GM12865 (cell line): ENCODE data around the gene FMN1.
A peak's percentile ranks its signal among the peaks of the same experiment; 100 is the strongest.

Experiments
- DNase-seq: peaks from one replicate; pipeline ENCODE4 v3.0.0; 2010; ENCODE audit warnings: low read depth
- H3K4me3 ChIP-seq: 2 replicates; pipeline ENCODE4 v1.5.1; 2011; ENCODE audit warnings: mild to moderate bottlenecking, low read depth, low read length, control low read depth
- TF ChIP-seq, protein P1 (sequence below): IDR thresholded peaks from 2 replicates; pipeline ENCODE4 v1.5.1; 2011; ENCODE audit warnings: low read length, control low read depth, low read depth, inconsistent platforms; ENCODE audit not compliant: insufficient read depth; ENCODE audit errors: missing control alignments

FMN1 gene

DNA sequence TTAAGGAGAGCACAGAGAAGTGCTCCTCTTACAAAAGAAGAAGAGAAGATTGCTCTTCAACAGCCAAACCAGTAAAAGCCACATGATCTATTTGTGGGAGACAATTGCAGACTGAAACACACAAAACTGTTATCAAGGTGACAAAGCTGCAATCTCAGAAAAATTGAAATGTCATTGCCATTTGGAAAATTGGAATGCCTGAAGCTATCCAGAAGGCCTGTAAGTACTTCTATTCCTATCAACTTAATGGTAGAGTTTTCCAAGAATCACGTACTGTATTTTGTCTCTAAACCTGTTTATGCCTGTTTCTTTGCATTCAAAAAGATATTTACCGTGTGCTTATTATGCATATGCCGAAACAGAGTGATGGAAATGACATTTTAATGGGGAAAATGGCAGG is 272.0 kb downstream of the FMN1 start:
- TF ChIP-seq, protein P1, sequence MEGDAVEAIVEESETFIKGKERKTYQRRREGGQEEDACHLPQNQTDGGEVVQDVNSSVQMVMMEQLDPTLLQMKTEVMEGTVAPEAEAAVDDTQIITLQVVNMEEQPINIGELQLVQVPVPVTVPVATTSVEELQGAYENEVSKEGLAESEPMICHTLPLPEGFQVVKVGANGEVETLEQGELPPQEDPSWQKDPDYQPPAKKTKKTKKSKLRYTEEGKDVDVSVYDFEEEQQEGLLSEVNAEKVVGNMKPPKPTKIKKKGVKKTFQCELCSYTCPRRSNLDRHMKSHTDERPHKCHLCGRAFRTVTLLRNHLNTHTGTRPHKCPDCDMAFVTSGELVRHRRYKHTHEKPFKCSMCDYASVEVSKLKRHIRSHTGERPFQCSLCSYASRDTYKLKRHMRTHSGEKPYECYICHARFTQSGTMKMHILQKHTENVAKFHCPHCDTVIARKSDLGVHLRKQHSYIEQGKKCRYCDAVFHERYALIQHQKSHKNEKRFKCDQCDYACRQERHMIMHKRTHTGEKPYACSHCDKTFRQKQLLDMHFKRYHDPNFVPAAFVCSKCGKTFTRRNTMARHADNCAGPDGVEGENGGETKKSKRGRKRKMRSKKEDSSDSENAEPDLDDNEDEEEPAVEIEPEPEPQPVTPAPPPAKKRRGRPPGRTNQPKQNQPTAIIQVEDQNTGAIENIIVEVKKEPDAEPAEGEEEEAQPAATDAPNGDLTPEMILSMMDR, result no peak
- no peak for DNase-seq
- no peak overlapping the region for H3K4me3 ChIP-seq

DNA sequence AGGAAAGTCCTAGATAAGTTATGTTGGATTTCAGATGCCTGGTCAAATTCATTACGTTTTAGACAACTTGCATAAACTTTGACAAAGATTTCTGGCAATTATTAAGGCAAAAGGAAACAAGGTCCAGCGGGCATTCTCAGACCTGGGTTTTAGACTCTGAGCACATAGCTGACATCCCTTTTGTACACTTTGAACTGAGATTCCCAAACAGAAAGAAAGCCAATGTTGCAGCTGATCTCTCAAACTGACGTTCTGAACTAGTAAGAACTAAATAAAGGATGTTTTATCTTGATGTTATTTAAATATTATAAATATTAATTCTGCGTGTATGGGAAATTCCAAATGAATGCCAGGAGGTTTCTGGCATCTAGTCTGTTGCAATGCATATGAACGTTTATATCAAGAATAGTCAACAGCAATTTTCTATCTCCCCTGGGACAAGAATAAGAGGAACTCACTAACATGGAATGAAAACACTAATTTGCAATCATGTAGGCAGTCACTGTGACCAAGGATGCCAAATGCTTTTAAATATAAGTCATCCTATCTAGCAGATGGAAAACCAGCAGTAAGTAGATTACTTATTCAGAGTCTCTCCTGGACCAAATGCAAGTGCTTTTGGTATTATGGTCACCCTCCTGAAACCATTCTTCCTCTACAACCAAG is 274.6 kb downstream of the FMN1 start:
- TF ChIP-seq, protein P1, result no peak
- no peak overlapping the region for H3K4me3 ChIP-seq
- no peak for DNase-seq

DNA sequence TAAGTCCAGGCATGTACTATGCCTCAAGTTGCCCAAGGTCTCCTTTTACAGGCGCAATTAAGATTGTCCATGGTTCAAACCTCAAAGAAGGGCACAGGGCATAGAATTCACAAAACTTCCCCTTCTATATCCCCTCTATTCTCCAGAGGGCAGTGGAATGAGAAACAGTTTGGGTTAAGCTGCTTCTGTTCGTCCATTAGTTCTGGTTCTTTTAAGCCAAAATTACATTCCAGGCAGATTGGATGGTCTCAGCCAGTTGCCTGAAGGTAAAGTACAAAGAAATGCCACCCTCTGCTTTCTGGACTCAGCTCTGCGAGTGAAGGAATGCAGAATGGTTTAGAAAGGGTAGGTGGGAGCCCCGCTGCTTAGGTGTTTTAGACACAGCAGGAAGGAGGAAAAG is 276.0 kb downstream of the FMN1 start:
- TF ChIP-seq, protein P1, result no peak
- DNase-seq, result no peak
- no peak overlapping the region for H3K4me3 ChIP-seq

DNA sequence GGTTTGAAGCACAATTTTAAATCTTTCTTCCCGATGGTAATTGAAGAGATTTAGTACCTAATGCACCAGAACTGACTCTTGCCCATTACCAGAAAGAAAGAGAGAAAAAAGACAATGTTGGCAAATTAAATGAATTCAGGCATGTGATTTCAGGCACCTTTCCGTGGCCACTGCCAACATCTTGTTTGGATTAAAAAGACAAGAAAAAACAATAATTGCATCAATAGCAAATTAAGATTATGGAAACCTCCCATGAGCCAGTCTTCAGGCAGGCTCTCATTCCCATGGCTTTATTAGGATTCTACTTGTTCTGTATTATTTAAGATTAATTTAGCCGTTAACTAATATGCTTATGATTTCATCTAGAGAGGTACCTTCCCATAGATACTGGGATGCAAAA is 283.7 kb downstream of the FMN1 start:
- no peak overlapping the region for H3K4me3 ChIP-seq
- no peak for DNase-seq
- TF ChIP-seq, protein P1, result no peak

DNA sequence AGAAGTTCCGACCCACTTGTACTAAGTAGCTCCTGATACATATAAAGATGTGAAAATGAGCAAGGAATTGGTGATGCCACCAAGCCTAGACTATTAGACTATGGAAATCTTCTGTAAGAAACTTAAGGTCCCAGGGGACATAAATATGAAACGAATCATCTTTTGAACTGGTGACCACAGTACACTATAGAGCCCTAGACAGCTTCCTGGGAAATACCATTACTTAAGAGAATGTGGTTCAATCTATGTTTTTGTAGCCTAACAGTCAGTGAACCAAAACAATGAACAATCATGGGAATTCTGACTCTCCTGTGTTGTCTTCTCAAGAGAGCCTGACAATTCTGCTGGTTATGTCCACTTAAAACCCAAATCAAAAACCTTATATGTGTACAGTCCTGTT is 285.1 kb downstream of the FMN1 start:
- peak; percentile 48 for DNase-seq
- H3K4me3 ChIP-seq, result no peak overlapping the region
- TF ChIP-seq, protein P1, result no peak

DNA sequence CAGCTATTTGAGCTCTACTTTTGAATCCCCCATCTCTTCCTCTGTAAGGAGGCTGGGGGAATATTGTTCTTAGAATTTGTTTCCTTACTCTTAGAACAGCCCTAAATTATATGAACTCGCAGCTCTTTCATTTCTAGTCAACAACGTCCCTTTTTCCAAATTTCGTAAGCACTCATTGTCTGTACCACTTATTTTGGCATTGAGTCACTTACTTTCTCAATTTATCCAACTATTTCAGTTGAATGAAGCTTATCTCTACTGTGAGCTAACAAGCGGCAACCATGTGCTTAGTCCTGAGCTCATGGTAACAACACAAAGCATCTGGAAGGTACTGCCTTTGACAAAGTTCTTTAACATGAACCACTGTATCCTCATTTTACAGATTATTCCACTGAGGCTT is 285.6 kb downstream of the FMN1 start:
- H3K4me3 ChIP-seq, result peak overlapping the region; percentile 18; the same call in 1 of the 2 replicates
- TF ChIP-seq, protein P1, result no peak
- DNase-seq, result no peak

DNA sequence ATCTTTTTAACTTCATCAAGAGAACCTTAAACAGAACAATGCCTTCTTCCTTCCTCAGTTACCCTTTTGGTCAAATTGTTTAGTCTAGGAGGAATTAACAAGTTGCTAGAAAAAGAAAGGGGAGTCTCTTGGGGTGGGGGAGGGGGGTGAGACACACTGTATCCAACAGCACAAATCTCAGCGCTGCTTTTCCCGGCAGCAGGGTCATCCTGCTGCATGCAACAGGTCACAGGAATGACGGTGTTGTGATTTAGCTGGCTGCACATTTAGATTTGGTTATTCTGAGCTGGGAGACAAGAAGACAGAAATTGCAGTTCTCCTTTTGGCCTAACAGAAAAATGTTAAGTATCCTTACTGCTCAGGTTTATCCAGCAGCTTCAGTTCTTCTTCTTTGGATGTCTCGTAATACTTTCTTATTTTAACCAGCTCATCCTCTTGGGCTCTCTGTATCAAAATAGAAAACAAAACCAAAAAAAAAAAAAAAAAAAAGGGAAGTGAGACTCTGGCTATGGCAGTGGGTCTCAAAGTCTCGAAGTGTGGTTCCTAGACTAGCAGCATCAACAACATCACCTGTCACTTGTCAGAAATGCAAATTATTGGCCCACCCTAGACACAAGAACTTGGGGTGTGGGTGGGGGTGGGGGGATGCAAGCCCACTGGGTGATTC is 286.2 kb downstream of the FMN1 start:
- TF ChIP-seq, protein P1, result no peak
- peak overlapping the region; percentile 40 for H3K4me3 ChIP-seq
- DNase-seq, result peak; percentile 92
